ENCODE measurements around the gene FDXR.

DNA sequence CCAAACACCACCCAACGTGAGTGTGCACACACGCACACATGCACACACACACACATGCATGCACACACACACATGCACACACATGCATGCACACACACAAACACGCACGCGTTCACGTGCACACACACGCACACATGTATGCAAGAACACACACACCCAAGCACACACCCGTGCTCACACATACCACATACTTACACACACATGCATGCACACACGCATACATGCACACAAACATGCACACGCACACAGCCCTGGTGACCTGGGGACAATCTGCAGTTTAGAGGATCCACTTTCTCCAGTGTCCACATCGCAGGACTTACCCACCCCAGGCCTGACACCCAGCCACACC lies 44.0 kb upstream of the FDXR start:
- TF ChIP-seq EZH2 (IDR thresholded peaks at IDR 0.05; ENCODE audit: insufficient read depth, low read length) (no peak), CTCF (IDR thresholded peaks at IDR 0.05; ENCODE audit: insufficient read depth, low read depth, low read length) (no peak)

Data from astrocyte (in vitro differentiated cells and primary cell).